ENCODE measurements around the gene PPP1R14D.

GRCh38 chr15:40766906-40767837 lies 61.3 kb downstream of the PPP1R14D start:
- TF ChIP-seq CTCF (IDR thresholded peaks at IDR 0.05) (no peak), POLR2A (IDR thresholded peaks at IDR 0.05) (no peak), POLR2AphosphoS5 (IDR thresholded peaks at IDR 0.05; ENCODE audit: insufficient read depth in 1 of 2, low read depth in 1 of 2) (no peak)

Measured in vagina (tissue), 2 donors.